ENCODE measurements around the gene CRYBB2. TPM values are rescaled to one million over a fixed set of nuclear protein-coding genes. Genes with fewer than 3 reads are reported as not detected.
"Not testable (repeated sequence)": the region's sequence is repeated elsewhere in the genome, so short reads cannot be mapped to it uniquely, and the experiment has no call there.

CRYBB2 gene
- total RNA-seq, 1 donor from 2014 or later = not detected

- Histone ChIP-seq H3K36me3 (peaks cover 60% of the 10 kb centered on the region), H3K4me1 (no peaks in the 10 kb centered on the region), H3K9me3 (no peaks in the 10 kb centered on the region), H3K27me3 (ENCODE audit: low read depth) (no peaks in the 10 kb centered on the region), H3K27ac (no peak overlapping the region), H3K4me3 (no peak overlapping the region)
- intact Hi-C loops (cut with DNase I) = no loop called here
- TF ChIP-seq CTCF (IDR thresholded peaks at IDR 0.05) = no peak
- ATAC-seq (no peak), DNase-seq (no peak)
Measured at GRCh38 chr22:25176175-25176574, 43.3 kb upstream of the CRYBB2 start.

- Histone ChIP-seq H3K4me1 (no peaks in the 10 kb centered on the region), H3K36me3 (peaks cover 57% of the 10 kb centered on the region), H3K27me3 (ENCODE audit: low read depth) (no peaks in the 10 kb centered on the region), H3K4me3 (no peak overlapping the region), H3K9me3 (no peaks in the 10 kb centered on the region), H3K27ac (no peak overlapping the region)
- intact Hi-C loops (cut with DNase I) = no loop called here
- ATAC-seq (no peak), DNase-seq (no peak)
- TF ChIP-seq CTCF (IDR thresholded peaks at IDR 0.05) = no peak
Measured at GRCh38 chr22:25176799-25177198, 42.6 kb upstream of the CRYBB2 start.

- DNase-seq (no peak), ATAC-seq (no peak)
- intact Hi-C loops (cut with DNase I) = no loop called here
- H3K9me3 ChIP-seq = no peaks in the 10 kb centered on the region
- H3K27ac ChIP-seq = no peak overlapping the region
- TF ChIP-seq CTCF (IDR thresholded peaks at IDR 0.05) = no peak
- H3K36me3 ChIP-seq = peaks cover 56% of the 10 kb centered on the region
- no peaks in the 10 kb centered on the region for H3K27me3 ChIP-seq (ENCODE audit: low read depth)
- no peak overlapping the region for H3K4me3 ChIP-seq
- peaks cover 3% of the 10 kb centered on the region for H3K4me1 ChIP-seq
Measured at GRCh38 chr22:25177226-25177625, 42.2 kb upstream of the CRYBB2 start.

- intact Hi-C loops (cut with DNase I) = no loop called here
- H3K27me3 ChIP-seq (ENCODE audit: low read depth) = no peaks in the 10 kb centered on the region
- no peaks in the 10 kb centered on the region for H3K9me3 ChIP-seq
- no peak for TF ChIP-seq CTCF (IDR thresholded peaks at IDR 0.05)
- H3K27ac ChIP-seq = no peak overlapping the region
- no peak for ATAC-seq
- no peak overlapping the region for H3K4me3 ChIP-seq
- DNase-seq = no peak
- H3K36me3 ChIP-seq = peaks cover 53% of the 10 kb centered on the region
- H3K4me1 ChIP-seq = peaks cover 8% of the 10 kb centered on the region
Measured at GRCh38 chr22:25177895-25178294, 41.5 kb upstream of the CRYBB2 start.

GRCh38 chr22:25178348-25178747 is 41.1 kb upstream of the CRYBB2 start:
- peaks cover 50% of the 10 kb centered on the region for H3K36me3 ChIP-seq
- peak in 1 of 2 donors; percentile 55 for ATAC-seq

GRCh38 chr22:25178869-25179631 is 40.4 kb upstream of the CRYBB2 start:
- H3K9me3 ChIP-seq; H3K4me3 ChIP-seq; DNase-seq; H3K27ac ChIP-seq; H3K4me1 ChIP-seq; intact Hi-C loops (cut with DNase I); H3K27me3 ChIP-seq (ENCODE audit: low read depth): not testable (repeated sequence)
- peaks cover 48% of the 10 kb centered on the region for H3K36me3 ChIP-seq
- peak; percentile 48 to 72 for ATAC-seq

More at GRCh38 chr22:25178348-25178747, 41.1 kb upstream of the CRYBB2 start:
- H3K4me1 ChIP-seq; DNase-seq; intact Hi-C loops (cut with DNase I); H3K27me3 ChIP-seq (ENCODE audit: low read depth); H3K27ac ChIP-seq; H3K9me3 ChIP-seq: not testable (repeated sequence)
- H3K4me3 ChIP-seq = peak overlapping the region; percentile 33
